ENCODE results near the gene FBXW11. TPM values are rescaled to one million over a fixed set of nuclear protein-coding genes. Genes with fewer than 3 reads are reported as not detected.

FBXW11 gene
- total RNA-seq, 1 experiment from 2014 or later: 85.3 TPM

DNA sequence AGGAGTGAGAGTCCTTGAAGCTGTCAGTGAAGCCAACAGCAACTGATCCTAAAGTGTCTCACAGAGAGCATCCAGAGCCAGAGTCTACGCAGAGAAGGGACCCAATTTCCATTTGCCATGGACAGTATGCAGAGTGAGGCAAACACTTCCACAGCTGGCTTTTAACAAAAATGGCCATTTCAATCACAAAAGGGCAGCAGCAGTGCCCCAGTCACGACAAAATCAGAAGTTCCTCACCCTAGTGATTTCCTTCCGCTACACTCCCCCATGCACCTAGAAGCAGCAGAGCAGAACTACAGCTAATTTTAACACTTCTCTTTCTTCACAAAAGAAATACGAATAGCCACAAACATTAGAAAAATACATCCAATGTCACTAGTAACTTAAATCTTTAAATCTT is 27.9 kb downstream of the FBXW11 start:
- Histone ChIP-seq H3K9me3 (ENCODE audit: control insufficient read depth, low read depth, low read length) (no peaks in the 10 kb centered on the region), H3K79me2 (ENCODE audit: insufficient read depth, low read length) (peaks cover 52% of the 10 kb centered on the region; the same call in 1 of the 2 replicates), H3K18ac (ENCODE audit: insufficient read length, low read depth, low read length) (no peak overlapping the region), H3K79me1 (ENCODE audit: insufficient read depth, low read depth, low read length, poor library complexity, severe bottlenecking) (no peaks in the 10 kb centered on the region), H3K4me2 (ENCODE audit: insufficient read depth, insufficient read length, low read length) (peak overlapping the region; percentile 50), H3K14ac (ENCODE audit: insufficient read depth, low read length) (no peak overlapping the region), H2BK12ac (ENCODE audit: insufficient read length, low read depth, low read length) (no peak overlapping the region), H4K20me1 (ENCODE audit: control insufficient read depth, insufficient read depth, insufficient read length) (no peaks in the 10 kb centered on the region), H2AFZ (ENCODE audit: low read length) (no peak overlapping the region), H3K27me3 (ENCODE audit: insufficient read depth, low read length) (no peaks in the 10 kb centered on the region), H3K23ac (ENCODE audit: insufficient read length, low read depth, low read length) (no peak overlapping the region), H3K27ac (ENCODE audit: insufficient read length, low read depth, low read length) (peak overlapping the region; percentile 67), H2BK20ac (ENCODE audit: low read depth, low read length, poor library complexity, severe bottlenecking) (no peak overlapping the region), H4K8ac (replicated peaks; ENCODE audit: insufficient read length, low read depth, low read length) (no peak overlapping the region), H4K5ac (ENCODE audit: insufficient read length, low read depth, low read length) (no peak overlapping the region), H2AK5ac (ENCODE audit: insufficient read length, low read length) (no peak overlapping the region), H2BK5ac (ENCODE audit: insufficient read length, low read length) (no peak overlapping the region), H3K4me1 (ENCODE audit: insufficient read depth, low read length) (peaks cover 29% of the 10 kb centered on the region), H3K56ac (ENCODE audit: insufficient read length, low read depth, low read length) (no peak overlapping the region), H3K9ac (ENCODE audit: extremely low read depth, insufficient read length, low read length) (no peak overlapping the region), H3K4ac (ENCODE audit: low read depth, low read length) (no peak overlapping the region), H3T11ph (ENCODE audit: low read length) (no peak overlapping the region), H2BK120ac (ENCODE audit: low read depth, low read length, poor library complexity, severe bottlenecking) (peak overlapping the region; percentile 41), H4K91ac (ENCODE audit: insufficient read length, low read depth, low read length) (no peak overlapping the region), H2BK15ac (ENCODE audit: low read depth, low read length) (no peak overlapping the region), H3K23me2 (ENCODE audit: insufficient read length, low read depth, low read length, poor library complexity, severe bottlenecking) (no peaks in the 10 kb centered on the region)
- Mint-ChIP-seq H3K36me3 (ENCODE audit: insufficient read depth in 1 of 3, low read depth in 3 of 3) (peaks cover 11 to 14% (median 12%) of the 10 kb centered on the region in 3 experiments), H3K27me3 (ENCODE audit: low read depth) (no peaks in the 10 kb centered on the region), H3K9me3 (peaks cover 8 to 11% of the 10 kb centered on the region in 2 experiments), H3K4me3 (peak overlapping the region; percentile 2 to 43; a peak in 4 of 5 replicates), H3K4me1 (peaks cover 72 to 83% of the 10 kb centered on the region in 2 experiments), H3K27ac (peak overlapping the region; percentile 5 to 95 (median 95))
- TF ChIP-seq, protein P1, sequence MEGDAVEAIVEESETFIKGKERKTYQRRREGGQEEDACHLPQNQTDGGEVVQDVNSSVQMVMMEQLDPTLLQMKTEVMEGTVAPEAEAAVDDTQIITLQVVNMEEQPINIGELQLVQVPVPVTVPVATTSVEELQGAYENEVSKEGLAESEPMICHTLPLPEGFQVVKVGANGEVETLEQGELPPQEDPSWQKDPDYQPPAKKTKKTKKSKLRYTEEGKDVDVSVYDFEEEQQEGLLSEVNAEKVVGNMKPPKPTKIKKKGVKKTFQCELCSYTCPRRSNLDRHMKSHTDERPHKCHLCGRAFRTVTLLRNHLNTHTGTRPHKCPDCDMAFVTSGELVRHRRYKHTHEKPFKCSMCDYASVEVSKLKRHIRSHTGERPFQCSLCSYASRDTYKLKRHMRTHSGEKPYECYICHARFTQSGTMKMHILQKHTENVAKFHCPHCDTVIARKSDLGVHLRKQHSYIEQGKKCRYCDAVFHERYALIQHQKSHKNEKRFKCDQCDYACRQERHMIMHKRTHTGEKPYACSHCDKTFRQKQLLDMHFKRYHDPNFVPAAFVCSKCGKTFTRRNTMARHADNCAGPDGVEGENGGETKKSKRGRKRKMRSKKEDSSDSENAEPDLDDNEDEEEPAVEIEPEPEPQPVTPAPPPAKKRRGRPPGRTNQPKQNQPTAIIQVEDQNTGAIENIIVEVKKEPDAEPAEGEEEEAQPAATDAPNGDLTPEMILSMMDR (conservative IDR thresholded peaks at IDR 0.05): no peak
- whole genome bisulfite sequencing (ENCODE audit: extremely low coverage, insufficient read length, low lambda C conversion rate): no CpG with 5 or more reads among the region's 4 CpGs
- peak; percentile 53 for DNase-seq
